ENCODE measurements around the gene TUBB6.

GRCh38 chr18:12258719-12259705 lies 49.0 kb upstream of the TUBB6 start:
- TF ChIP-seq CTCF (conservative IDR thresholded peaks at IDR 0.05; ENCODE audit: low read depth in 2 of 2) (no peak), EZH2 (IDR thresholded peaks at IDR 0.05; ENCODE audit: low read depth, unreplicated experiment) (no peak), POLR2AphosphoS5 (IDR thresholded peaks at IDR 0.05; ENCODE audit: low read depth) (no peak)
